Calu3 (cell line): Measurements from ENCODE around the gene TPK1. TPM values are rescaled to one million over a fixed set of nuclear protein-coding genes. Genes with fewer than 3 reads are reported as not detected.
"Not testable (repeated sequence)": the region's sequence is repeated elsewhere in the genome, so short reads cannot be mapped to it uniquely, and the experiment has no call there.

Source experiments
- BruUV-seq: library from RNA; stranded (reverse); fragments of 400-500 nt; replicated peaks from 2 replicates; lab custom pipeline; 2021; lab: Mats Ljungman, UMichigan
- CTCF ChIA-PET: fragments of 300-600 bp; sonication (Branson Sonifier 250); formaldehyde crosslinking; loops from one replicate; lab custom pipeline; 2022; ENCODE audit warnings: antibody characterized with exemption; lab: Charles Lee
- DNase-seq: peaks from one replicate; pipeline ENCODE4 v3.0.0; 2022
- H3K27ac Mint-ChIP-seq: one replicate; pipeline ENCODE4 v1.8.0; 2022; ENCODE audit warnings: mixed read lengths; ENCODE audit not compliant: unreplicated experiment
- H3K27me3 Mint-ChIP-seq: one replicate; pipeline ENCODE4 v1.8.0; 2022; ENCODE audit warnings: mixed read lengths; ENCODE audit not compliant: unreplicated experiment
- H3K36me3 Mint-ChIP-seq: one replicate; pipeline ENCODE4 v1.8.0; 2022; ENCODE audit warnings: mild to moderate bottlenecking, moderate library complexity, mixed read lengths; ENCODE audit not compliant: insufficient read depth, unreplicated experiment
- H3K4me1 Mint-ChIP-seq: one replicate; pipeline ENCODE4 v1.8.0; 2022; ENCODE audit warnings: mild to moderate bottlenecking, low read depth, mixed read lengths; ENCODE audit not compliant: unreplicated experiment
- H3K4me3 Mint-ChIP-seq: one replicate; pipeline ENCODE4 v1.8.0; 2022; ENCODE audit warnings: mild to moderate bottlenecking, low read depth, moderate library complexity, mixed read lengths; ENCODE audit not compliant: unreplicated experiment
- H3K9me3 Mint-ChIP-seq: one replicate; pipeline ENCODE4 v1.8.0; 2022; ENCODE audit warnings: low read depth, mixed read lengths; ENCODE audit not compliant: unreplicated experiment
- CTCF ChIP-seq: fragments of 200-600 bp; IDR thresholded peaks from one replicate; pipeline ENCODE4 v1.8.0; 2022; ENCODE audit warnings: antibody characterized with exemption; ENCODE audit not compliant: unreplicated experiment
- intact Hi-C: fragments of 100-400 bp; cut with micrococcal nuclease; formaldehyde crosslinking; loops from one replicate; pipeline ENCODE4 v1.10.0; 2022; ENCODE audit not compliant: unreplicated experiment
- total RNA-seq: library from RNA; stranded (reverse); gene quantifications from 2 replicates; pipeline ENCODE4 v1.2.3, GENCODE V29; 2022

Gene TPK1
- total RNA-seq, 1 experiment from 2014 or later: 13.2 TPM

DNA sequence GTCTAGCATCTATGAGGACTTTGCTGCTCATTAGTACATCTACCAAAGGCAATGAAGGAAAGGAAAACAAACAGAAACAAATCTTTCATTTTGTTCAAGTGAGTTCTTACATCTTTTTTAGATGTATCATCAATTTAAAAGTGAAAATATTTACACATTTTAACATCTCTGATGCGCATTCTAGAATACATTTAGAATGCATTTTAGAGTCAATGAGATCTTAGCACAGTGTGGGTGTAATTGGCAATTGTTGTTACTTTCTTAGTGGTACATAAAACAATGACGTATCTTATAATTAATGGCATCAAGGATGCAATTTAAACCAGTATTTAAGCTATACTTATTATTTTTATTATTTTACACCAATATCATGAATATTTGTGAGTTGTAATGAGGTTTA, 51.4 kb downstream of the TPK1 start:
- no peak for DNase-seq
- no peak overlapping the region for H3K4me3 Mint-ChIP-seq
- intact Hi-C loops: no loop called here
- no peak overlapping the region for H3K27ac Mint-ChIP-seq
- CTCF ChIA-PET: no interaction called here
- H3K4me1 Mint-ChIP-seq: no peaks in the 10 kb centered on the region
- H3K36me3 Mint-ChIP-seq: no peaks in the 10 kb centered on the region
- no TSS peak for BruUV-seq
- H3K27me3 Mint-ChIP-seq: no peaks in the 10 kb centered on the region
- TF ChIP-seq CTCF: no peak
- H3K9me3 Mint-ChIP-seq: no peaks in the 10 kb centered on the region

DNA sequence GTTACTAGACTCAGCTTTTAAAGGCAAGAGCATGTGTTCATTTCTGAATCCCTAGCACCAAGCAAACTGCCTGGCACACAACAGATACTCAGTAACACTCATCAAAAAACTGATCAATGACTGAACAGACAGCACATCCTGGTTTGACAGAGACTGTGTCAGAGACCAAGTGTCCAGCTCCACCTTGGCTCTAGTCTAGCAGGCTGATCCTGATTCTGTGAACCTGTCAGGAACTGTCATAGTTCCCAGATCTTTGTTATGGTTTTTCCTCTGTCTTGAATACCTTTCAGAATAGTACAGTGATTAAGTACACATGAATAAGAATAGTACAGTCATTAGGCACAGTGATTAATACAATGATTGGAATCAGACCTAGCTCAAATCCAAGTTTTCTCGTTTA, 53.0 kb downstream of the TPK1 start:
- Mint-ChIP-seq H3K27me3 (no peaks in the 10 kb centered on the region), H3K4me3 (no peak overlapping the region), H3K9me3 (no peaks in the 10 kb centered on the region), H3K36me3 (no peaks in the 10 kb centered on the region), H3K4me1 (no peaks in the 10 kb centered on the region), H3K27ac (no peak overlapping the region)
- BruUV-seq: no TSS peak
- CTCF ChIA-PET: no interaction called here
- intact Hi-C loops: no loop called here
- TF ChIP-seq CTCF: no peak
- DNase-seq: no peak

DNA sequence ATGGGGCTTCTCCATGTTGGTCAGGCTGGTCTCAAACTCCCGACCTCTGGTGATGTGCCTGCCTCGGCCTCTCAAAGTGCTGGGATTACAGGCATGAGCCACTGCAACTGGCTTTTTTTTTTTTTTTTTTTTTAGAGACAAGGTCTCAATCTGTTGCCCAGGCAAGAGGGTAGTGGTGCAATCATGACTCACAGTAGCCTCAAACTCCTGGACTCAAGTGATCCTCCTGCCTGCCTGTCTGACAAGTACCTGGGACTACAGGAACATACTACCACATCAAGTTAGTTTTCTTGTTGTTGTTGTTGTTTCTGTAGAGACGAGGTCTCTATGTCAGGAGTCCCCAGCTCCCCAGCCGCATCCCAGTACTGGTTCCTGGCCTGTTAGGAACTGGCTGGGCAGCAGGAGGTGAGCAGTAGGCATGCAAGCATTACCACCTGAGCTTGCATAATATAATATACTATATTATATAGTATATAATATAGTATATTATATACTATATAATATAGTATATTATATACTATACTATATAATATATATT, 55.7 kb downstream of the TPK1 start:
- Mint-ChIP-seq H3K9me3 (no peaks in the 10 kb centered on the region), H3K27ac (no peak overlapping the region), H3K27me3 (no peaks in the 10 kb centered on the region), H3K4me3 (no peak overlapping the region), H3K36me3 (no peaks in the 10 kb centered on the region), H3K4me1 (no peaks in the 10 kb centered on the region)
- no peak for DNase-seq
- no peak for TF ChIP-seq CTCF
- intact Hi-C loops: no loop called here
- CTCF ChIA-PET: no interaction called here
- no TSS peak for BruUV-seq

- DNase-seq, H3K27ac Mint-ChIP-seq, H3K9me3 Mint-ChIP-seq, intact Hi-C loops, CTCF ChIA-PET, H3K4me1 Mint-ChIP-seq, H3K36me3 Mint-ChIP-seq, H3K4me3 Mint-ChIP-seq, BruUV-seq, H3K27me3 Mint-ChIP-seq: not testable (repeated sequence)
Observed at GRCh38 chr7:144777889-144778288, 58.0 kb downstream of the TPK1 start.

DNA sequence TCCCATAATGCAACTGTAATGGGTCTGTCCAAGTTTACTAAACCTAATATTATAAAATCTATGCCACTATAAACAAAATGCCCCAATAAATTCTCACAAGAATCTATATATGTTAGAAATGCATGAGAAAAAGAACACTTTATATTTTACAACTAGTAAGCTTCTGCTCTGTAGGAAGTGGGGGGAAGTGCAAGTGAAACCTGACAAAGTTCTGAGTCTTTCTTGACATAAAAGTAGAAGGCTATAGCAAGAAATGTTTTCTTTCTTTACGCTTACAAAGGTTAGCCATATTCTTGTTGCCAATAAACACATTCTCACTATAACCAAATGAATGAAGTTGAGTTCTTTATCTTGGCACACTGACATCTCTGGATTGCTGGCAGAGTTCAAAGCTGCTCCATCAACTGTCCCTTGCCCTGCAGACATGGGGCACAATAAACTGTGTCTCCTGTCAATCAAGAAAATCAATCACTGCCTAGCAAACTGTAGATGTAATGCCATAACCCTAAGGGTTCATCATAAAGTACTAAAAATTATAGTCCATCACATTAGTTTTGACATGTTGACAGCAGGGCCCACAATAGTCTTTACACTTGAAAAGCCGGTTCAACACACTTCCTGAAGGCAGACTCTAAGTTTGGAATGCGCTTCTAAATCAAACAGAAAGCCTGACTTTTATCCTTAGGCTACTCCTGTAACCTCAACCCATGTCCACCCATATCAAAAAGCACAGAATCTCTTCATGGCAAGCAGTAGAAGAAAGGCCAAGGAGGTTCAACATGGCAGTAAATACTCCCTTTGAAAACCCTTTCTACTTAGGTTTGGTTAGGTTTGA, 58.6 kb downstream of the TPK1 start:
- Mint-ChIP-seq H3K27ac (no peak overlapping the region), H3K9me3 (no peaks in the 10 kb centered on the region), H3K36me3 (no peaks in the 10 kb centered on the region), H3K4me3 (no peak overlapping the region), H3K27me3 (no peaks in the 10 kb centered on the region), H3K4me1 (no peaks in the 10 kb centered on the region)
- no peak for TF ChIP-seq CTCF
- DNase-seq: no peak
- CTCF ChIA-PET: no interaction called here
- intact Hi-C loops: no loop called here
- BruUV-seq: no TSS peak
